GM15510 (cell line): ENCODE results near the gene LRRN2.

Experiments used
- POLR2A ChIP-seq: IDR thresholded peaks from 3 replicates; pipeline ENCODE4 v1.6.1; 2011; ENCODE audit warnings: borderline replicate concordance; ENCODE audit not compliant: insufficient read length; ENCODE audit errors: extremely low read depth

LRRN2 gene

GRCh38 chr1:204576422-204576821, 109.1 kb downstream of the LRRN2 start:
- no peak for TF ChIP-seq POLR2A

- no peak for TF ChIP-seq POLR2A
These were observed 110.0 kb downstream of the LRRN2 start for GRCh38 chr1:204575221-204576190.

DNA sequence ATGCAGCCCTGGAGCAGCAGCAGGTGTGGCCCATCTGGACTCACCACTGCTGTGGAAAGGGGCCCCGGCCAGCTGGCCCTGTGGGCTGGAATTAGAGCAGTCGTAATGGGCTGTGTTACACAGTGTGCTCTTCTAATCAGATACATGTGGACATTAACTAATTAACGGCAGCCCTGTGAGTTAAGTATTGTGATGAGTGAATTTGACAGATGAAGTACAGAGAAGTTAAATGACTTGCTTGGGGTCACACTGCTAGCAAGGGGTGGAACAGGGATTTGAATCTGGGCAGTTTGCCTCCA, 110.7 kb downstream of the LRRN2 start:
- TF ChIP-seq POLR2A, result no peak

- TF ChIP-seq POLR2A, result no peak
These were observed 111.3 kb downstream of the LRRN2 start for GRCh38 chr1:204574016-204574864.

GRCh38 chr1:204572923-204573922, 112.3 kb downstream of the LRRN2 start:
- TF ChIP-seq POLR2A, result no peak

DNA sequence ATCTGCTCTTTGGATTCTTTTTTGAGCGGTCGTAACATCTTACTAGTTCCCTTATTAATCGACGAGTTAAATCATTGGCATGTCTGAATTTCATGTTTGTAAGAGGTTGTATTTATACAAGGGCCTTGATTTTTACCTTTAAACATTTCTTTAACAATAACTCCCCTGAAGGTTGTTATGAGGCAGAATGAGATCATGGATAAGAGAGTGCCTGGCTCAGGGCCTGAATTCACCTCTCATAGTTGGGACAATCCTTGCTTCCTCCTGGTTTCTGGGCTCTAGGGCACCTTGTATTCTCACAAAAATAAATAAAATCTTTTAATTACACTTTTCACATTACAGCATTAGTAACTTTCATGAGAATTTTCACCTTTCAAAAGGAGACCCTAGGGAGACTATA, 113.9 kb downstream of the LRRN2 start:
- TF ChIP-seq POLR2A, result no peak

DNA sequence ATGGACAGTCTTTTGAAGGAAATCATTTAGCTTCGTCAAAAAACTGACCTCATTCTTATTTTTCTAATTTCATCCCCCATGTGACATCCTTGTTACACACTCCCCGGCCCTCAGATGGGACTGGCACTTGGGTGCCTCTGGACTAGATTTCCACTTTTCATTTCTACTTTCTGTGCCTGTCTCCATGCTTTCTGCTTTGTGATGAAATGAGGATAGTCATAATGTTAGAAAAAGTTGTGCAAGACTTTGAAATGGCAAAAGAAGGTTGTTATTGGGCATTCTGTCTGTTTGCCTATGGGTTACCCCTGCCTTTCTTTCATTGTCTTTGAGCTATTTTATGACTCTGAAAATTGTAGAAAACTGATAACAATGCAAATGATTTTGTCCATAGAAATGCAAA, 114.4 kb downstream of the LRRN2 start:
- no peak for TF ChIP-seq POLR2A

DNA sequence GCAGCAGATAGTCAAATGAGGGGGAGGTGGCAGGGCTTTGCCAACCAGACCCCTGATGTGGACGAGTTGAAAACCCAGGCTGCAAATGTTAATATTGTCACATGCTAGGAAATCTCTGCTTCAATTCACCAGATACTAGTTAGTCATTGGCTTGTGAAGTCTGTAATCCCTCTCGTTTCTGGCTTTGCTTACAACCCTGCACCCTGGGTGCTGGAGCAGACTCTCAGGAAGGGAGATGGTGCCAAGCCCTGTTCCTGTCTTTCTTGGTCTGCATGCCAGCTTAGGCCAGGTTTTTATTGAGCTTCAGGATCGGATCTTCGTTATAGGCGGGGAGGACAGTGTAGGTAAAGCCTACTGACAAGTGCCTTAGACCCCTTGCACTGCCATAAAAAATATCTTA, 116.1 kb downstream of the LRRN2 start:
- no peak for TF ChIP-seq POLR2A

GRCh38 chr1:204568576-204569315, 116.8 kb downstream of the LRRN2 start:
- TF ChIP-seq POLR2A, result no peak
